HL-60 (cell line): ENCODE data around the gene MUC5AC.

Experiments used
- DNase-seq, 2 experiments: peaks; one replicate each; pipeline ENCODE4 v3.0.0-alpha.2; 2010 to 2020; ENCODE audit warnings: low read depth in 1 of 2, low spot score in 1 of 2
- H3K27ac ChIP-seq: fragments of 250-450 bp; sonication (Bioruptor Pico); replicated peaks from 2 replicates; pipeline ENCODE4 v1.5.1; 2020; ENCODE audit warnings: mild to moderate bottlenecking, moderate library complexity
- H3K27me3 ChIP-seq: fragments of 250-450 bp; sonication (Bioruptor Pico); 2 replicates; pipeline ENCODE4 v1.5.1; 2021; ENCODE audit warnings: mild to moderate bottlenecking, moderate library complexity; ENCODE audit not compliant: insufficient read depth, poor library complexity, severe bottlenecking
- H3K4me3 ChIP-seq: replicated peaks from 2 replicates; pipeline ENCODE4 v1.5.1; 2011; ENCODE audit warnings: mild to moderate bottlenecking, control low read depth, low read length; ENCODE audit not compliant: insufficient read depth
- CTCF ChIP-seq: IDR thresholded peaks from one replicate; pipeline ENCODE4 v1.5.1; 2011; ENCODE audit warnings: low read length, control low read depth, inconsistent platforms; ENCODE audit not compliant: insufficient read depth
- GABPA ChIP-seq: IDR thresholded peaks from 2 replicates; pipeline ENCODE4 v1.6.1; 2012; ENCODE audit warnings: low read depth
- POLR2AphosphoS5 ChIP-seq: IDR thresholded peaks from 2 replicates; pipeline ENCODE4 v1.6.1; 2012; ENCODE audit warnings: low read depth
- REST ChIP-seq: IDR thresholded peaks from 2 replicates; pipeline ENCODE4 v1.6.1; 2012; ENCODE audit warnings: low read depth; ENCODE audit not compliant: insufficient replicate concordance
- SPI1 ChIP-seq: IDR thresholded peaks from 2 replicates; pipeline ENCODE4 v1.6.1; 2012; ENCODE audit warnings: low read depth, mild to moderate bottlenecking, borderline replicate concordance

The MUC5AC gene

GRCh38 chr11:1131033-1131911 lies 26.5 kb upstream of the MUC5AC start:
- TF ChIP-seq SPI1 (no peak), REST (no peak), CTCF (no peak), GABPA (no peak), POLR2AphosphoS5 (no peak)
- no peaks in the 10 kb centered on the region for H3K27me3 ChIP-seq
- H3K4me3 ChIP-seq: no peak overlapping the region
- DNase-seq: no peak
- H3K27ac ChIP-seq: no peak overlapping the region

- TF ChIP-seq SPI1 (no peak), CTCF (no peak), POLR2AphosphoS5 (no peak), GABPA (no peak), REST (no peak)
- H3K27me3 ChIP-seq: no peaks in the 10 kb centered on the region
- H3K4me3 ChIP-seq: no peak overlapping the region
- DNase-seq: no peak
- H3K27ac ChIP-seq: no peak overlapping the region
Observed at GRCh38 chr11:1134848-1135445, 22.8 kb upstream of the MUC5AC start.

- no peaks in the 10 kb centered on the region for H3K27me3 ChIP-seq
- H3K4me3 ChIP-seq: no peak overlapping the region
- H3K27ac ChIP-seq: no peak overlapping the region
- no peak for DNase-seq
- TF ChIP-seq POLR2AphosphoS5 (no peak), CTCF (no peak)
Observed at GRCh38 chr11:1138097-1138496, 19.7 kb upstream of the MUC5AC start.
